HCT116 (cell line): ENCODE measurements around the gene OBP2B.
"Not testable (repeated sequence)": the region's sequence is repeated elsewhere in the genome, so short reads cannot be mapped to it uniquely, and the experiment has no call there.

Source experiments
- EGR1 ChIP-seq: IDR thresholded peaks from 2 replicates; pipeline ENCODE4 v1.6.1; 2012; ENCODE audit warnings: low read depth
- EZH2 ChIP-seq: fragments of 200-600 bp; sonication (generic); IDR thresholded peaks from 2 replicates; pipeline ENCODE4 v1.6.1; 2017; ENCODE audit warnings: antibody characterized with exemption, mixed run types
- EZH2phosphoT487 ChIP-seq: fragments of 200-600 bp; IDR thresholded peaks from 2 replicates; pipeline ENCODE4 v1.6.1; 2018; ENCODE audit warnings: antibody characterized with exemption, borderline replicate concordance
- JUND ChIP-seq: IDR thresholded peaks from 2 replicates; pipeline ENCODE4 v1.6.1; 2012
- POLR2A ChIP-seq: IDR thresholded peaks from 2 replicates; pipeline ENCODE4 v1.7.0; 2011; ENCODE audit warnings: borderline replicate concordance; ENCODE audit not compliant: insufficient read depth, insufficient read length; ENCODE audit errors: extremely low read depth
- RAD21 ChIP-seq: IDR thresholded peaks from 2 replicates; pipeline ENCODE4 v1.6.1; 2012; ENCODE audit warnings: low read depth, mild to moderate bottlenecking
- REST ChIP-seq: IDR thresholded peaks from 2 replicates; pipeline ENCODE4 v1.6.1; 2012; ENCODE audit warnings: low read depth
- SIN3A ChIP-seq: IDR thresholded peaks from 2 replicates; pipeline ENCODE4 v1.6.1; 2012; ENCODE audit warnings: low read depth
- SRF ChIP-seq: IDR thresholded peaks from 2 replicates; pipeline ENCODE4 v1.6.1; 2012; ENCODE audit warnings: low read depth
- ZNF274 ChIP-seq: fragments of 200-500 bp; sonication (Bioruptor generic); IDR thresholded peaks from 2 replicates; pipeline ENCODE4 v1.6.1; 2014; ENCODE audit warnings: mild to moderate bottlenecking, low read depth, low read length, inconsistent platforms
- TF ChIP-seq, protein P1 (sequence below), 3 experiments: fragments of 200-600 bp in 1 of 3; sonication (generic) in 1 of 3; IDR thresholded peaks in 2 of 3; conservative IDR thresholded peaks in 1 of 3; 2 replicates each; pipeline ENCODE4 v1.5.1; 2012 to 2017; ENCODE audit warnings: low read depth in 2 of 3, low read length in 2 of 3, antibody characterized with exemption in 1 of 3, borderline replicate concordance in 1 of 3, control low read depth in 1 of 3, mild to moderate bottlenecking in 1 of 3, mixed read lengths in 1 of 3, mixed run types in 1 of 3, moderate library complexity in 1 of 3; ENCODE audit not compliant: insufficient read depth in 1 of 3

DNA sequence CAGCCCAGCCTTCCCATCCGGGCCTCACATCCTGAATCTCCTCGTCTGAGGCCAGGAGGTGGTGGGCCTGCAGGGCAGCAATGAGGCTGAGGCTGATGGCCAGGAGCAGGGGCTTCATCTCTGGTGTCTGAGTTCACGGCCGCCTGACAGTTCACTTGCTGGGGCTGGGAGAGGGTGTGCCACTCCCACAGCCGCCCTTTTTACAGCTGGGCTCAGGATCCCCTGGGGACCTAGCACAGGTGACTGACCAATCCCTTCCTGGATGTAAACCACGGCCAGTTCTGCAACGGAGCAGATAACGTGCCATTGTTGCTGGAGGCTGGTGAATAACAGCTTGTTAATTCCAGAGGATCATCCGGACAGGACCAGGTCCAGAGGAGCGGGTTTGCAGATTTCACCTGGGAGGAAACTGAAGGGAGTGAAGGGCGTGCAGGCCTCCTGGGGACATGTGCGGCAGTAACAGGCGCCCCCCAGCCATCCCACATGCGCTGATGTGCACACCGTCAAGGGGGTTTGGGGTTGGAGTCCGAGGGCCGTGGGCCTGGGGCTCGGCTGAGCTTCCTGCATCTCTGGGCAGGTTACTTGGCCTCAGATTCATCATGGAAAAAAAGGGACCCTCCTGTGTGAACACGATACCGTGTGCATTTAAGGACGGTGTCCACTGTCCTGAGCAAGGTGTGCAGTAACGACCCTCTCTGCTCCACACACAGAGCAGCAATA, 19.6 kb upstream of the OBP2B start:
- TF ChIP-seq, protein P1, sequence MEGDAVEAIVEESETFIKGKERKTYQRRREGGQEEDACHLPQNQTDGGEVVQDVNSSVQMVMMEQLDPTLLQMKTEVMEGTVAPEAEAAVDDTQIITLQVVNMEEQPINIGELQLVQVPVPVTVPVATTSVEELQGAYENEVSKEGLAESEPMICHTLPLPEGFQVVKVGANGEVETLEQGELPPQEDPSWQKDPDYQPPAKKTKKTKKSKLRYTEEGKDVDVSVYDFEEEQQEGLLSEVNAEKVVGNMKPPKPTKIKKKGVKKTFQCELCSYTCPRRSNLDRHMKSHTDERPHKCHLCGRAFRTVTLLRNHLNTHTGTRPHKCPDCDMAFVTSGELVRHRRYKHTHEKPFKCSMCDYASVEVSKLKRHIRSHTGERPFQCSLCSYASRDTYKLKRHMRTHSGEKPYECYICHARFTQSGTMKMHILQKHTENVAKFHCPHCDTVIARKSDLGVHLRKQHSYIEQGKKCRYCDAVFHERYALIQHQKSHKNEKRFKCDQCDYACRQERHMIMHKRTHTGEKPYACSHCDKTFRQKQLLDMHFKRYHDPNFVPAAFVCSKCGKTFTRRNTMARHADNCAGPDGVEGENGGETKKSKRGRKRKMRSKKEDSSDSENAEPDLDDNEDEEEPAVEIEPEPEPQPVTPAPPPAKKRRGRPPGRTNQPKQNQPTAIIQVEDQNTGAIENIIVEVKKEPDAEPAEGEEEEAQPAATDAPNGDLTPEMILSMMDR (IDR thresholded peaks at IDR 0.05 in 2 of 3, conservative IDR thresholded peaks at IDR 0.05 in 1 of 3; ENCODE audit: borderline replicate concordance in 1 of 3, insufficient read depth in 1 of 3, low read depth in 2 of 3, low read length in 2 of 3) = not testable (repeated sequence)
- TF ChIP-seq EZH2phosphoT487, REST, JUND, POLR2A, EGR1, SIN3A, EZH2, RAD21, ZNF274, SRF: not testable (repeated sequence)
